DMS114 treated with DMSO at 0.1 percent for 48 hours (cell line): ENCODE measurements around the gene LRRC4.

Experiments used
- DNase-seq: peaks from one replicate; lab custom pipeline; 2025; ENCODE audit not compliant: unreplicated experiment; lab: John Stamatoyannopoulos, UW

The LRRC4 gene

GRCh38 chr7:128060018-128060417, 28.8 kb upstream of the LRRC4 start:
- DNase-seq = no peak

GRCh38 chr7:128059143-128059988, 28.1 kb upstream of the LRRC4 start:
- DNase-seq = no peak

- DNase-seq = no peak
These were observed 26.7 kb upstream of the LRRC4 start for GRCh38 chr7:128057909-128058308.

GRCh38 chr7:128056901-128057300, 25.7 kb upstream of the LRRC4 start:
- no peak for DNase-seq

- no peak for DNase-seq
These were observed 24.4 kb upstream of the LRRC4 start for GRCh38 chr7:128055637-128056036.

- no peak for DNase-seq
These were observed 23.3 kb upstream of the LRRC4 start for GRCh38 chr7:128054511-128054910.

GRCh38 chr7:128053991-128054390, 22.8 kb upstream of the LRRC4 start:
- DNase-seq = no peak

GRCh38 chr7:128053023-128053422, 21.8 kb upstream of the LRRC4 start:
- no peak for DNase-seq

- no peak for DNase-seq
These were observed 21.2 kb upstream of the LRRC4 start for GRCh38 chr7:128052404-128052803.

GRCh38 chr7:128045766-128046165, 14.5 kb upstream of the LRRC4 start:
- DNase-seq = no peak

GRCh38 chr7:128045158-128045557, 13.9 kb upstream of the LRRC4 start:
- DNase-seq = no peak

- DNase-seq = no peak
These were observed 12.8 kb upstream of the LRRC4 start for GRCh38 chr7:128044064-128044463.

- no peak for DNase-seq
These were observed 10.8 kb upstream of the LRRC4 start for GRCh38 chr7:128042012-128042411.

- no peak for DNase-seq
These were observed 10.0 kb upstream of the LRRC4 start for GRCh38 chr7:128041203-128041602.

GRCh38 chr7:128040205-128040604, 9.0 kb upstream of the LRRC4 start:
- DNase-seq = no peak

- no peak for DNase-seq
These were observed 8.3 kb upstream of the LRRC4 start for GRCh38 chr7:128039544-128039953.

- no peak for DNase-seq
These were observed 6.8 kb upstream of the LRRC4 start for GRCh38 chr7:128037880-128038619.

GRCh38 chr7:128037081-128037480, 5.8 kb upstream of the LRRC4 start:
- no peak for DNase-seq

- DNase-seq = no peak
These were observed 5.1 kb upstream of the LRRC4 start for GRCh38 chr7:128036226-128036940.

GRCh38 chr7:128035712-128036111, 4.5 kb upstream of the LRRC4 start:
- DNase-seq = peak; percentile 25

- DNase-seq = no peak
These were observed 3.6 kb upstream of the LRRC4 start for GRCh38 chr7:128034825-128035224.

GRCh38 chr7:128033246-128033645, 2.0 kb upstream of the LRRC4 start:
- DNase-seq = no peak
